CD8-positive, alpha-beta memory T cell (primary cell): ENCODE results near the gene RASGRP2. TPM values are rescaled to one million over a fixed set of nuclear protein-coding genes. Genes with fewer than 3 reads are reported as not detected.

Experiments
- CTCF ChIA-PET: fragments of 350-600 bp; sonication (Branson Sonifier 250); formaldehyde crosslinking; loops from one replicate; lab custom pipeline; 2021; ENCODE audit warnings: antibody characterized with exemption; lab: Charles Lee
- POLR2A ChIA-PET: fragments of 350-600 bp; sonication (Branson Sonifier 250); formaldehyde crosslinking; loops from one replicate; lab custom pipeline; 2021; ENCODE audit warnings: antibody characterized with exemption; lab: Charles Lee
- DNase-seq, 5 donors: peaks; one replicate each; pipeline versions ENCODE4 v3.0.0 to v3.0.0-alpha.2; 2020 to 2022; ENCODE audit warnings: mixed read lengths in 1 of 5
- H3K27ac ChIP-seq: one replicate; pipeline ENCODE4 v1.7.0; 2013; ENCODE audit warnings: low read depth, mild to moderate bottlenecking, low read length, moderate library complexity
- H3K27me3 ChIP-seq: 2 replicates; pipeline ENCODE4 v1.7.0; 2013; ENCODE audit warnings: low read length, mild to moderate bottlenecking; ENCODE audit not compliant: insufficient read depth, poor library complexity, severe bottlenecking
- H3K36me3 ChIP-seq: 2 replicates; pipeline ENCODE4 v1.7.0; 2013; ENCODE audit warnings: mild to moderate bottlenecking, low read length, moderate library complexity; ENCODE audit not compliant: insufficient read depth
- H3K4me1 ChIP-seq: 2 replicates; pipeline ENCODE4 v1.7.0; 2013; ENCODE audit warnings: mild to moderate bottlenecking, low read length, moderate library complexity; ENCODE audit not compliant: insufficient read depth
- H3K4me3 ChIP-seq: 2 replicates; pipeline ENCODE4 v1.7.0; 2013; ENCODE audit warnings: mild to moderate bottlenecking, low read length
- H3K9me3 ChIP-seq: 2 replicates; pipeline ENCODE4 v1.7.0; 2013; ENCODE audit warnings: mild to moderate bottlenecking, low read length
- H3K27ac Mint-ChIP-seq, 8 donors: one replicate each; pipeline ENCODE4 v1.8.0; 2020 to 2021; ENCODE audit warnings: mixed read lengths in 8 of 8, mild to moderate bottlenecking in 6 of 8, inconsistent platforms in 3 of 8, moderate library complexity in 3 of 8
- H3K27me3 Mint-ChIP-seq, 2 donors: one replicate each; pipeline ENCODE4 v1.8.0; 2020 to 2021; ENCODE audit warnings: mixed read lengths in 2 of 2, mild to moderate bottlenecking in 1 of 2, moderate library complexity in 1 of 2
- H3K36me3 Mint-ChIP-seq, 3 donors: one replicate each; pipeline ENCODE4 v1.8.0; 2020 to 2021; ENCODE audit warnings: mixed read lengths in 3 of 3, inconsistent platforms in 1 of 3, mild to moderate bottlenecking in 1 of 3
- H3K4me1 Mint-ChIP-seq, 3 donors: one replicate each; pipeline ENCODE4 v1.8.0; 2020 to 2021; ENCODE audit warnings: mixed read lengths in 3 of 3, inconsistent platforms in 1 of 3, mild to moderate bottlenecking in 1 of 3
- H3K4me3 Mint-ChIP-seq, 7 donors: one replicate each; pipeline ENCODE4 v1.8.0; 2020 to 2021; ENCODE audit warnings: mixed read lengths in 7 of 7, mild to moderate bottlenecking in 6 of 7, moderate library complexity in 4 of 7, inconsistent platforms in 2 of 7
- H3K9me3 Mint-ChIP-seq, 5 donors: one replicate each; pipeline ENCODE4 v1.8.0; 2020 to 2022; ENCODE audit warnings: mixed read lengths in 5 of 5, mild to moderate bottlenecking in 3 of 5, moderate library complexity in 2 of 5, inconsistent platforms in 1 of 5
- polyA plus RNA-seq: library from polyadenylated mRNA; unstranded; fragments of 300-500 nt; fragmentation: Illumina TruSeq; gene quantifications from one replicate; pipeline ENCODE4 v1.2.3, GENCODE V29; 2021
- total RNA-seq, 2 experiments: library from RNA; stranded (reverse); gene quantifications; one replicate each; pipeline ENCODE4 v1.2.3, GENCODE V29; 2021

Gene RASGRP2
- total and polyA plus RNA-seq, 3 experiments from 2014 or later = 30.2 to 145 (median 33.5) TPM

- peaks cover 26 to 47% (median 35%) of the 10 kb centered on the region in 3 donors for H3K4me1 Mint-ChIP-seq
- DNase-seq = no peak
- peak overlapping the region in 5 of 7 donors; percentile 13 to 35 (median 32) for H3K4me3 Mint-ChIP-seq
- Histone ChIP-seq H3K27me3 (no peaks in the 10 kb centered on the region), H3K36me3 (peaks cover 6% of the 10 kb centered on the region), H3K4me3 (no peak overlapping the region), H3K9me3 (no peaks in the 10 kb centered on the region), H3K27ac (no peak overlapping the region), H3K4me1 (peaks cover 23% of the 10 kb centered on the region)
- POLR2A ChIA-PET = interaction anchor here (6.6 to 8.0 kb wide), 2 partner anchors 17 to 29 kb away, joined by 158 to 220 read pairs; partner anchors contain the start of genes PYGM and SF1
- CTCF ChIA-PET = interaction anchor here (1.0 to 18.5 kb wide), 4 partner anchors 19 to 146 kb away, joined by 3 to 441 read pairs (median 5); partner anchors contain the start of genes MEN1, PYGM and SF1
- peaks cover 0 to 7% of the 10 kb centered on the region in 2 donors for H3K27me3 Mint-ChIP-seq
- peak overlapping the region in 5 of 8 donors; percentile 55 to 95 (median 78) for H3K27ac Mint-ChIP-seq
- H3K9me3 Mint-ChIP-seq = no peaks in the 10 kb centered on the region
- peaks cover 0 to 39% (median 2%) of the 10 kb centered on the region in 3 donors for H3K36me3 Mint-ChIP-seq
These were observed 4.2 kb upstream of the RASGRP2 start for GRCh38 chr11:64747961-64748665.

- H3K4me3 Mint-ChIP-seq = peak overlapping the region; percentile 54 to 98 (median 65)
- peaks cover 31% of the 10 kb centered on the region for H3K4me1 ChIP-seq
- POLR2A ChIA-PET = interaction anchor here (6.6 to 8.0 kb wide), 2 partner anchors 19 to 31 kb away, joined by 158 to 220 read pairs; partner anchors contain the start of genes PYGM and SF1
These were observed 2.5 kb upstream of the RASGRP2 start for GRCh38 chr11:64746486-64746885.

DNA sequence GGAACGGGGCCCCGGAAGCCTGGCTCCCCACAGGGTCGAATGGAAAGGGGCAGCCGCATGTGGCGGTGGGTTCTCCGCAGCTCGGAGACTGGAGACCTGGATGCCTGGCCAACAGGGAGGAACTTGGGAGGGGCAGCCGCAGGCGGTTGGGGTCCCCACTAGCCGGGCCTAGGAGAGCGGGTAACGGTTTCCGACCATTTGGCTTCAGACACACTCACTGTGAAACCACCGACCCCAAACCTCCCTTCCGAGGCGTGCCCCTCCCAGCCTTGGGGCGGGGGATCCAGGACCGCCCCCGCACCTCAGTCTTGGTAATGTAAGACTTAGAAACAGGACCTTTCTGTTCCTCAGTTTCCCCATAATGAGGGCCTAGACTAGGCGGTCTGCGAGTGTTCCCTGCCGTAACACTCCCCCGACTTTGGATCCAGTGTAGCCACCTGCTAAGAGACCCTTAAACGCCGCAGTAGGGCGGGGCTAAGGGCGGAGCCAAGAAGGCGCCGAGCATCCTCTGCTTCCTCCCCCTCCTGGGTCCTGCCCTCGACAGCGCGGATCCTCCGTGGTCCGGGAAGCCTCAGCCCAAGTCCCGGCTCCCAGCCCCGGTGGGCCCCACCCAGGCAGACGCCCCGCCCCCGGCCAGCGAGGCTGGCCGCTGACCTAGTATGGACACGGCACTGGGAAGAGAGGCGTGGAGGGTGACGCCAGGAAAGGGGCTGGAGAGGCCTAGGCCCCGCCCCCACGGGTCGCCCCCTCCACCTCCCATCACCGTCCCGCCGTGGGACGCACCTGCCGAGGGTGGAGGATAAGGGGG is 1.8 kb upstream of the RASGRP2 start:
- ChIA-PET POLR2A (interaction anchor here (0.5 to 8.0 kb wide), 12 partner anchors 11 to 428 kb away, joined by 3 to 220 read pairs (median 6); partner anchors contain the start of genes EHD1, MAP4K2, MEN1 and PPP2R5B), CTCF (interaction anchor here (2.0 to 18.5 kb wide), 4 partner anchors 21 to 149 kb away, joined by 6 to 441 read pairs (median 8); partner anchors contain the start of genes PYGM and SF1)
- Mint-ChIP-seq H3K27me3 (peaks cover 0 to 7% of the 10 kb centered on the region in 2 donors), H3K36me3 (peaks cover 0 to 28% (median 2%) of the 10 kb centered on the region in 3 donors), H3K27ac (peak overlapping the region; percentile 93 to 100 (median 99)), H3K4me3 (peak overlapping the region; percentile 93 to 98 (median 97)), H3K9me3 (no peaks in the 10 kb centered on the region), H3K4me1 (peaks cover 31 to 56% (median 35%) of the 10 kb centered on the region in 3 donors)
- Histone ChIP-seq H3K27me3 (no peaks in the 10 kb centered on the region), H3K27ac (peak overlapping the region; percentile 95), H3K36me3 (peaks cover 9% of the 10 kb centered on the region), H3K4me3 (peak overlapping the region; percentile 94), H3K4me1 (peaks cover 34% of the 10 kb centered on the region), H3K9me3 (no peaks in the 10 kb centered on the region)
- DNase-seq = peak; percentile 72 to 92 (median 89)

More at GRCh38 chr11:64746486-64746885, 2.5 kb upstream of the RASGRP2 start:
- Mint-ChIP-seq H3K27ac (peak overlapping the region; percentile 64 to 100 (median 82)), H3K9me3 (no peaks in the 10 kb centered on the region), H3K36me3 (peaks cover 0 to 29% (median 2%) of the 10 kb centered on the region in 3 donors), H3K4me1 (peaks cover 30 to 53% (median 31%) of the 10 kb centered on the region in 3 donors), H3K27me3 (peaks cover 0 to 7% of the 10 kb centered on the region in 2 donors)
- DNase-seq = no peak
- H3K27ac ChIP-seq = peak overlapping the region; percentile 95
- CTCF ChIA-PET = interaction anchor here (1.0 to 18.5 kb wide), 3 partner anchors 21 to 148 kb away, joined by 3 to 441 read pairs (median 6); partner anchors contain the start of genes PYGM and SF1
- H3K27me3 ChIP-seq = no peaks in the 10 kb centered on the region
- H3K9me3 ChIP-seq = no peaks in the 10 kb centered on the region
- no peak overlapping the region for H3K4me3 ChIP-seq
- H3K36me3 ChIP-seq = peaks cover 2% of the 10 kb centered on the region

- H3K4me1 ChIP-seq = peaks cover 31% of the 10 kb centered on the region
- peaks cover 5 to 30% (median 5%) of the 10 kb centered on the region in 3 donors for H3K36me3 Mint-ChIP-seq
- peak overlapping the region; percentile 94 for H3K4me3 ChIP-seq
- H3K4me1 Mint-ChIP-seq = peaks cover 31 to 56% (median 35%) of the 10 kb centered on the region in 3 donors
- no peaks in the 10 kb centered on the region for H3K9me3 ChIP-seq
- POLR2A ChIA-PET = interaction anchor here (0.5 to 8.0 kb wide), 15 partner anchors 11 to 428 kb away, joined by 3 to 220 read pairs (median 6); partner anchors contain the start of genes EHD1, MAP4K2, MEN1 and PPP2R5B
- peak; percentile 70 to 98 (median 93) for DNase-seq
- peaks cover 14% of the 10 kb centered on the region for H3K36me3 ChIP-seq
- H3K27me3 Mint-ChIP-seq = peaks cover 0 to 7% of the 10 kb centered on the region in 2 donors
- peak overlapping the region; percentile 93 to 100 (median 99) for H3K27ac Mint-ChIP-seq
- H3K9me3 Mint-ChIP-seq = no peaks in the 10 kb centered on the region
- H3K4me3 Mint-ChIP-seq = peak overlapping the region; percentile 93 to 98 (median 97)
- no peaks in the 10 kb centered on the region for H3K27me3 ChIP-seq
- CTCF ChIA-PET = interaction anchor here (1.1 to 18.5 kb wide), 6 partner anchors 22 to 350 kb away, joined by 3 to 441 read pairs (median 8); partner anchors contain the start of genes PYGM and SF1
- peak overlapping the region; percentile 95 for H3K27ac ChIP-seq
These were observed 1.2 kb upstream of the RASGRP2 start for GRCh38 chr11:64745189-64745520.

- H3K4me3 ChIP-seq = peak overlapping the region; percentile 94
- ChIA-PET CTCF (interaction anchor here (0.7 to 18.5 kb wide), 13 partner anchors 8 to 354 kb away, joined by 3 to 441 read pairs (median 3); partner anchors contain the start of genes CDC42BPG, NRXN2, PYGM and SF1), POLR2A (interaction anchor here (0.5 to 8.0 kb wide), 16 partner anchors 12 to 1876 kb away, joined by 3 to 220 read pairs (median 5); partner anchors contain the start of genes MAP4K2, MEN1, PPP2R5B and PRDX5)
- H3K4me1 ChIP-seq = peaks cover 31% of the 10 kb centered on the region
- H3K27ac ChIP-seq = peak overlapping the region; percentile 95
- H3K9me3 Mint-ChIP-seq = no peaks in the 10 kb centered on the region
- H3K4me1 Mint-ChIP-seq = peaks cover 31 to 58% (median 34%) of the 10 kb centered on the region in 3 donors
- H3K4me3 Mint-ChIP-seq = peak overlapping the region; percentile 95 to 99 (median 97)
- peaks cover 6 to 33% (median 6%) of the 10 kb centered on the region in 3 donors for H3K36me3 Mint-ChIP-seq
- H3K27ac Mint-ChIP-seq = peak overlapping the region; percentile 94 to 100 (median 99)
- DNase-seq = peak in 3 of 5 donors; percentile 37 to 68 (median 50)
- no peaks in the 10 kb centered on the region for H3K9me3 ChIP-seq
- H3K36me3 ChIP-seq = peaks cover 14% of the 10 kb centered on the region
- peaks cover 0 to 7% of the 10 kb centered on the region in 2 donors for H3K27me3 Mint-ChIP-seq
- no peaks in the 10 kb centered on the region for H3K27me3 ChIP-seq
These were observed 724 bp upstream of the RASGRP2 start for GRCh38 chr11:64744544-64745188.

DNA sequence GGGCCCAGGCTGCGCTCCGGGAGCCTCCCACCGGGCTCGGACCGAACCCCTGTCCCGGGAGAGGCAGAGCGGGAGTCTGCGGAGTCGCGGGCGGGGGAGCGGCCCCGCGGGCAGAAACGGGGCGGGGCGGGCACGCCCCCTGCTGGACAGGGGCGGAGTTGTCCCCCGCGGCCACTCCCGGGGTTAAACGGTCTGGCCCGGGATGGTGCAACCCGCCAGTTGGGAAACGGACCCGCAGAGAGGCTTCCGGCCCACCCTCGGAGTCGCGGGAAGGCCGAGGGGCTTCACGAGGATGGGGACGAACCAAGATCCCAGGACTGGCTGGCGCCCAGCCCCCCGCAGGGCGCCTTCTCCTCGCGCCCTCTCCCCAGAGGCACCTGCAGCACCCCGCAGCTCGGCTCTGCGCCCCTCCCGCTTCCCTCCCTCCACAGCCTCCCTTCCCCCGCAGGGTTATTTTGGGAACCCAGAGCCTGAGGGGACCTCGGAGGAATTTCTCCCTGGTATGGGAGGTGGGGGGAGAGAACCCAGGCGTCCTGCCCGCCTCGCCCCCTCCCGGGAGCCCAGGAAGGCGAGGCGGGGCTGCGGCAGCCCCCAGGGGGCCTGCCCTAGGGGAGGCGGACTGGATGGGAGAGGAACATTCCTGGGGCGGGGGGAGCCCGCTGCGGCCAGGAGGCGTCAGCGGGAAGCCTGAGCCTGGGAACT is 902 bp downstream of the RASGRP2 start:
- H3K27ac ChIP-seq = peak overlapping the region; percentile 77
- H3K4me3 ChIP-seq = peak overlapping the region; percentile 87
- H3K4me1 ChIP-seq = peaks cover 31% of the 10 kb centered on the region
- ChIA-PET POLR2A (interaction anchor here (1.0 to 8.0 kb wide), 5 partner anchors 9 to 68 kb away, joined by 3 to 220 read pairs (median 5); partner anchors contain the start of genes PYGM and SF1), CTCF (interaction anchor here (0.5 to 18.5 kb wide), 17 partner anchors 8 to 426 kb away, joined by 3 to 441 read pairs (median 3); partner anchors contain the start of genes CDC42BPG, MAP4K2, MEN1 and PYGM)
- peaks cover 31 to 64% (median 35%) of the 10 kb centered on the region in 3 donors for H3K4me1 Mint-ChIP-seq
- peak overlapping the region in 1 of 8 donors; percentile 96 for H3K27ac Mint-ChIP-seq
- peaks cover 0 to 7% of the 10 kb centered on the region in 2 donors for H3K27me3 Mint-ChIP-seq
- peaks cover 14% of the 10 kb centered on the region for H3K36me3 ChIP-seq
- peak overlapping the region; percentile 90 to 99 (median 97) for H3K4me3 Mint-ChIP-seq
- H3K27me3 ChIP-seq = no peaks in the 10 kb centered on the region
- H3K9me3 ChIP-seq = no peaks in the 10 kb centered on the region
- peak; percentile 69 to 82 (median 72) for DNase-seq
- peaks cover 6 to 45% (median 10%) of the 10 kb centered on the region in 3 donors for H3K36me3 Mint-ChIP-seq
- no peaks in the 10 kb centered on the region for H3K9me3 Mint-ChIP-seq
